Type B pancreatic cell (in vitro differentiated cells): ENCODE results near the gene BPIFA2. TPM values are rescaled to one million over a fixed set of nuclear protein-coding genes. Genes with fewer than 3 reads are reported as not detected.
A peak's percentile ranks its signal among the peaks of the same experiment; 100 is the strongest.

ENCODE experiments used
- DNase-seq: peaks from one replicate; pipeline ENCODE4 v3.0.0; 2021; ENCODE audit warnings: mixed read lengths; ENCODE audit not compliant: unreplicated experiment; ENCODE audit errors: extremely low spot score
- H3K27ac Mint-ChIP-seq: 2 replicates; pipeline ENCODE4 v1.8.0; 2021; ENCODE audit warnings: mild to moderate bottlenecking, mixed read lengths
- H3K27me3 Mint-ChIP-seq: 2 replicates; pipeline ENCODE4 v1.8.0; 2021; ENCODE audit warnings: mixed read lengths
- H3K36me3 Mint-ChIP-seq: 2 replicates; pipeline ENCODE4 v1.8.0; 2021; ENCODE audit warnings: mixed read lengths
- H3K4me1 Mint-ChIP-seq: one replicate; pipeline ENCODE4 v1.8.0; 2021; ENCODE audit warnings: mixed read lengths; ENCODE audit not compliant: unreplicated experiment
- H3K4me3 Mint-ChIP-seq: 2 replicates; pipeline ENCODE4 v1.8.0; 2021; ENCODE audit warnings: mild to moderate bottlenecking, mixed read lengths
- H3K9me3 Mint-ChIP-seq: 2 replicates; pipeline ENCODE4 v1.8.0; 2021; ENCODE audit warnings: mixed read lengths
- total RNA-seq: library from RNA; stranded (reverse); gene quantifications from 2 replicates; pipeline ENCODE4 v1.2.1, GENCODE V29; 2021; ENCODE audit warnings: low replicate concordance
- TF ChIP-seq, protein P1 (sequence below): fragments of 200-600 bp; sonication (generic); conservative IDR thresholded peaks from 2 replicates; pipeline ENCODE4 v1.5.0; 2021; ENCODE audit warnings: antibody characterized with exemption, mild to moderate bottlenecking

The BPIFA2 gene
- total RNA-seq, 1 donor from 2014 or later = not detected

DNA sequence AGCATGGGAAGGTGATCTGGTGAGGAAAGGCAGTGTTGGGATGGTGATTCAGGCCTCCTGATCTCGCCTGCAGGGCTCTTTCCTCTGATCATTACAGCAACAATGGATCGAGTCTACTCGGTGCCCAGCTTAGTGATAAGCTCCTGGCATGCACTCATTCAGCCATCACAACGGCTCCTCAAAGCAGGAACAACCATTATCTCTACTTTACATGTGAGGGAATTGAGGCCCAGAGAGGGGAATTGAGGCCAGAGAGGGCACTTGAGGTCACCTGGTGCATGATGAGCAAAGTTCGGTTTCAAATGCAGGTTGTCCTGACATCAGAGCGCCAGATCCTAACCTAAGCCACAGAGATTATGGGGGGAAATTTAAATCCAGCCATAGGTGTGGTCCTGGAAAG is 42.0 kb upstream of the BPIFA2 start:
- Mint-ChIP-seq H3K4me1 (no peaks in the 10 kb centered on the region), H3K36me3 (no peaks in the 10 kb centered on the region), H3K27ac (peak overlapping the region; percentile 32), H3K9me3 (no peaks in the 10 kb centered on the region), H3K4me3 (no peak overlapping the region), H3K27me3 (peaks cover 44% of the 10 kb centered on the region)
- TF ChIP-seq, protein P1, sequence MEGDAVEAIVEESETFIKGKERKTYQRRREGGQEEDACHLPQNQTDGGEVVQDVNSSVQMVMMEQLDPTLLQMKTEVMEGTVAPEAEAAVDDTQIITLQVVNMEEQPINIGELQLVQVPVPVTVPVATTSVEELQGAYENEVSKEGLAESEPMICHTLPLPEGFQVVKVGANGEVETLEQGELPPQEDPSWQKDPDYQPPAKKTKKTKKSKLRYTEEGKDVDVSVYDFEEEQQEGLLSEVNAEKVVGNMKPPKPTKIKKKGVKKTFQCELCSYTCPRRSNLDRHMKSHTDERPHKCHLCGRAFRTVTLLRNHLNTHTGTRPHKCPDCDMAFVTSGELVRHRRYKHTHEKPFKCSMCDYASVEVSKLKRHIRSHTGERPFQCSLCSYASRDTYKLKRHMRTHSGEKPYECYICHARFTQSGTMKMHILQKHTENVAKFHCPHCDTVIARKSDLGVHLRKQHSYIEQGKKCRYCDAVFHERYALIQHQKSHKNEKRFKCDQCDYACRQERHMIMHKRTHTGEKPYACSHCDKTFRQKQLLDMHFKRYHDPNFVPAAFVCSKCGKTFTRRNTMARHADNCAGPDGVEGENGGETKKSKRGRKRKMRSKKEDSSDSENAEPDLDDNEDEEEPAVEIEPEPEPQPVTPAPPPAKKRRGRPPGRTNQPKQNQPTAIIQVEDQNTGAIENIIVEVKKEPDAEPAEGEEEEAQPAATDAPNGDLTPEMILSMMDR = no peak
- no peak for DNase-seq

DNA sequence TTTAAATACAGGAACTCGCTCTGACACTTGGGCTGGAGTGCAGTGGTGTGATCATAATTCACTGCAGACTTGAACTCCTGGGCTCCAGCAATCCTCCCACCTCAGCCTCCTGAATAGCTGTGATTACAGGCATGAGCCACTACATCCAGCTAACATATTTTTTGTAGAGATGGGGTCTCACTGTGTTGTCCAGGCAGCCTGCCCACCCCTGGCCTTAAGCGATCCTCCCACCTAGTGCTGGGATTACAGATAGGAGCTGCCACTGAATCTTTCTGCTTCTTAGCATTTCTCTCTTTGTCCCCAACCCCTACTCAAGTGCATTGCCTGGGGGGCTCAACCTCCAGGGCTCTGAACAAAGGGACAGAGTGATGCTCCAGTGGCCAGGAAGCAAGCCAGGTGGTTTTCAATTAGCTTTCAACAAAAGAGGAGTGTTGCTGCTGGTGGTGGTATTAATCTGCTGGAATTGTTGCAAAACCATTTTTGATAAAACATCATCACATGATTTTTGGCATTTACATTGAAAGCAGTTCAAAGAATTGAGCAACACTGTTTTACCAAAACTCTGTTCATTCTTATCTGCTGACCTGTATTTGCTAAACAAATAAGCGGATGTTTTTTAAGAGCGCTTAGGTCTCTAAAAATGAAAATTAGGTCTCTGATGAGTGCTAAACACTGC is 40.4 kb upstream of the BPIFA2 start:
- TF ChIP-seq, protein P1 = no peak
- no peak for DNase-seq
- Mint-ChIP-seq H3K9me3 (no peaks in the 10 kb centered on the region), H3K36me3 (no peaks in the 10 kb centered on the region), H3K27me3 (peaks cover 37% of the 10 kb centered on the region), H3K4me1 (no peaks in the 10 kb centered on the region), H3K4me3 (no peak overlapping the region), H3K27ac (no peak overlapping the region)

DNA sequence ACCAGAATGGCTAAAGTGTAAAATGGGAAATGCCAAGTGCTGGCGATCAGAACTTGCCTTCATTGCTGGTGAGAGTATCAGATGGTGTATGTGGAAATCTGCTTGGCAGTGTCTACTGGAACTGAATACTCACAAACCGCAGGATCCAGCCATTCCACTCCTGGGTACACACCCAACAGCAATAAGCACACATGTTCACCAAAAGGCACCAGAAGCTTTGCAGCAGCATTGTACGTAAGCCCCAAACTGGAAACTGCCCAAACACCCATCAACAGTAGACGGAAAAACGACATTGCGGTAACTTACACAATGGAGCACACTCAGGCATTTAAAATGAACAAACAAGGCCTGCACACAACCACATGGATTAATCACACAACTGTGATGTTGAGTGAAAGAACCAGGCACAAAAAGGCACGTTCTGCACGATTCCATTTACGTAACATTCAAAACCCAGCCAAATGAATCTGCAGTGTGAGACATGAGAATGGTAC is 37.3 kb upstream of the BPIFA2 start:
- Mint-ChIP-seq H3K36me3 (no peaks in the 10 kb centered on the region), H3K4me1 (no peaks in the 10 kb centered on the region), H3K27me3 (peaks cover 24% of the 10 kb centered on the region), H3K9me3 (no peaks in the 10 kb centered on the region), H3K4me3 (no peak overlapping the region), H3K27ac (no peak overlapping the region)
- TF ChIP-seq, protein P1 = no peak
- no peak for DNase-seq

DNA sequence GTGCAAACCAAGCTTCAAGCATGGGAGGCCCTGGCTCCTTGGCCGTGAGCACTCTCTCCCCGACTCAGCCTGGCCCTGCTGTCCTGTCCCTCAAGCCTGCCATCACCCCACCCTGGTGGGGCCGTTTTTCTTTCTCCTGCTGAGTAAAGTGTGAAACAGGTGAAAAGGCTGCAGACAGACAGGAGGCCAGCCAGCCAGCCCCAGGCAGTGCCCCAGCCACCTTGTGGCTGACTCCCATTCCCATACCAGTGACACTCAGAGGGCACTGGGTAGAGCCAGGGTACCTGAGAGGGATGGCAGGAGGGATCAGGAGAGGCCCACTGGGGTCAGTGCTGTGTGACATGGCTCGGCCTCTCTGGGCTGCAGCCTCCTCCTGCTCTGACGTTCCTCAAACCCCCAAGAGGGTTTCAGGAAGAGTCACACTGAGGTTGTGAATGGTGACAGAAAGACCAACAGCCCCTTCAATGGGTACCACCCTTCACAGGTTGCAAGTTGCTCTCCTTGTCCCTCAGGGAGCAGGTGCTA is 35.9 kb upstream of the BPIFA2 start:
- Mint-ChIP-seq H3K27ac (no peak overlapping the region), H3K27me3 (peaks cover 15% of the 10 kb centered on the region), H3K9me3 (no peaks in the 10 kb centered on the region), H3K4me3 (no peak overlapping the region), H3K4me1 (no peaks in the 10 kb centered on the region), H3K36me3 (no peaks in the 10 kb centered on the region)
- TF ChIP-seq, protein P1 = no peak
- DNase-seq = no peak

DNA sequence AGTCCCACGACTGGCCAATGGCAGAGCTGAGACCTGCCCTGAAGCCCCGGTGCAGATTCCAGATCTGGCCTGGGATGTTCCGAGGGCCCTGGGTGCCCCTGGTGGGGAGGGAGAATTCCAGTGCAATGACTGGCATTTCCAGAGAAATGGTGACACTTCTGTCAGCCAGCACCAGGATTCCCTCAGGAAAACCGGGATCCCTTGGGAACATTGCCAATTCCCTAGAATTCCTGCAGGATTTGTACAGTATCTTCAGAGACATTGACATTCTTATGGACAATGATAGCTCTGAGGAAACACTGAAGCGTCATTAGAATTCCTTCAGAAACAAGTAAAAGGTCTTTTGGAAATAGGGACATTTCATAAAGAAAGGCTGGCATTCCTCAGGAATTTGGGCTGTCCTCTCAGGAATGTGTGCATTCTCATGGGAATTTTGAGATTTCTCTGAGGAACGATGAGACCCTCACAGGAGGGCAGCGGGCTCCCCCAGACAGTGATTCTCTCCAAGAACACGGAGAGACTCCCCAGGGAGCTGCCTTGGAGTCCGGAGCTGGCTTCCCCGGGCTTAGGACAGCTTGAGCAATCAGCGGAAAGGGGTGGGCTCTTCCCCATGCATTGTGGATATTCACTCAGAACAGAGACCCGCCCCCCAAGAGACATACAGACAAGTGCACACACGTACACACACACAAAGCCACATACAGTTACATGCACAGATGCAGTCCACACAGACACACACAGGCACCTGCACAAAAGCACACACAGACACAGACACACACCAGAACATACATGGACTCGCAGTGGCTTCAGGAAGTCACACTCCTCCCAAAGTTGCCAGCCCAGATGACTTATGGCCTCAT is 35.2 kb upstream of the BPIFA2 start:
- Mint-ChIP-seq H3K27me3 (peaks cover 15% of the 10 kb centered on the region), H3K27ac (no peak overlapping the region), H3K4me1 (no peaks in the 10 kb centered on the region), H3K9me3 (no peaks in the 10 kb centered on the region), H3K36me3 (no peaks in the 10 kb centered on the region), H3K4me3 (no peak overlapping the region)
- DNase-seq = no peak
- TF ChIP-seq, protein P1 = no peak
